Testis (tissue), 2 donors: ENCODE measurements around the gene PRKAG3.

Experiments used
- POLR2A ChIP-seq: fragments of 450-650 bp; IDR thresholded peaks from one replicate; pipeline ENCODE4 v1.6.1; 2017; ENCODE audit warnings: antibody characterized with exemption, mild to moderate bottlenecking, moderate library complexity
- TF ChIP-seq, protein P1 (sequence below), 3 experiments: fragments of 450-650 bp in 2 of 3; fragments of 200-600 bp in 1 of 3; sonication (generic) in 1 of 3; IDR thresholded peaks; one replicate each; pipeline ENCODE4 v1.5.1; 2016 to 2019; ENCODE audit warnings: antibody characterized with exemption in 3 of 3, mild to moderate bottlenecking in 2 of 3, moderate library complexity in 1 of 3

DNA sequence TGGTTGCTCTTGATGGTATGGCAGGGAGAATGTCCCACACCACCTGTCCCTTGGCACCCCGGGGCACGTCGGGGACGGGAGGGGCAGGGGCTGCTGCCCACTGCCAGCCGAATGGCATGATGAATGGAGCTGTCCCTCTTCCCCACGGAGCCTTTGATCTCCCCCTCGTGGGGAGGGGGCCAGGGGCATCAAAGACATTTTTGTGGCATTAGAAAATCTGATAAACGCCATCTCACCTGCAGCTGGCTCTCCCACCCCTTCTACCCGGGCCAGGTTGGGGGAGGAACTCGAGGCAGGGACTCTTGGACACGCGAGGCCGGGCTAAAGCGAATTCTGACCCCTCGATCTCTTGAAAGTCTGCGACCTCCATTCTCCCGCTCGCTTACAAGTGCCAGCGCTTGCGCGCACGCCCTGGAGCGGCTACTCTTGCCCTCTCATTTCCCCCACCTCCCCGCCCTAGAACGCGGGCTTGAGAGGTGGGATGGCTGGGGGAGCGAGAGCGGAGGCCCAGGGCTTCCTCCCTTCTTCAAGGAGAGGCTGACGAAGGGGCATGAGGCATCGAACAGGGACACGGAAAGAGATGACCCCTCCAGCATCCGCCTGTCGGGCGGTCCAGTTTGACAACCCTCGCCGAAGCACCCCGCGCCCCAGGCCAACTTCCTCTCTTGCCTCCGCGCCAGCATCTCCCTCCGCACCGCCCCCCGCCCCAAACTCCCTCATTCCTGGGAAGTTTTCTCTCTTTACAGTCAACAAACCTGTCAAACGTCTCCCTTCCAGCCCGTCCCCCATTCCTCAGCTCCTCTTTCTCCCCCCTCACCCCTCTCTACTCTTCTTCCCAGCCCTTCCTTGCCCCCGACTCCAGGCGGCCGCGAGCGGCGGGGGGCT, 27.3 kb upstream of the PRKAG3 start:
- TF ChIP-seq, protein P1, sequence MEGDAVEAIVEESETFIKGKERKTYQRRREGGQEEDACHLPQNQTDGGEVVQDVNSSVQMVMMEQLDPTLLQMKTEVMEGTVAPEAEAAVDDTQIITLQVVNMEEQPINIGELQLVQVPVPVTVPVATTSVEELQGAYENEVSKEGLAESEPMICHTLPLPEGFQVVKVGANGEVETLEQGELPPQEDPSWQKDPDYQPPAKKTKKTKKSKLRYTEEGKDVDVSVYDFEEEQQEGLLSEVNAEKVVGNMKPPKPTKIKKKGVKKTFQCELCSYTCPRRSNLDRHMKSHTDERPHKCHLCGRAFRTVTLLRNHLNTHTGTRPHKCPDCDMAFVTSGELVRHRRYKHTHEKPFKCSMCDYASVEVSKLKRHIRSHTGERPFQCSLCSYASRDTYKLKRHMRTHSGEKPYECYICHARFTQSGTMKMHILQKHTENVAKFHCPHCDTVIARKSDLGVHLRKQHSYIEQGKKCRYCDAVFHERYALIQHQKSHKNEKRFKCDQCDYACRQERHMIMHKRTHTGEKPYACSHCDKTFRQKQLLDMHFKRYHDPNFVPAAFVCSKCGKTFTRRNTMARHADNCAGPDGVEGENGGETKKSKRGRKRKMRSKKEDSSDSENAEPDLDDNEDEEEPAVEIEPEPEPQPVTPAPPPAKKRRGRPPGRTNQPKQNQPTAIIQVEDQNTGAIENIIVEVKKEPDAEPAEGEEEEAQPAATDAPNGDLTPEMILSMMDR (IDR thresholded peaks at IDR 0.05): no peak
- TF ChIP-seq POLR2A: no peak
